Measurements from ENCODE around the gene ZNF197. TPM values are rescaled to one million over a fixed set of nuclear protein-coding genes. Genes with fewer than 3 reads are reported as not detected.

The ZNF197 gene
- total RNA-seq, 1 donor from 2014 or later, result 47.4 TPM

GRCh38 chr3:44649709-44650108 lies 24.9 kb downstream of the ZNF197 start:
- peaks cover 45% of the 10 kb centered on the region for H3K36me3 Mint-ChIP-seq (ENCODE audit: low read depth)
- peaks cover 21% of the 10 kb centered on the region for H3K4me1 Mint-ChIP-seq
- no peak for TF ChIP-seq CTCF (conservative IDR thresholded peaks at IDR 0.05)
- DNase-seq (ENCODE audit: low read depth, low spot score), result no peak
- peak overlapping the region; percentile 68 for H3K4me3 Mint-ChIP-seq
- H3K27me3 Mint-ChIP-seq (ENCODE audit: low read depth), result no peaks in the 10 kb centered on the region
- H3K9me3 Mint-ChIP-seq, result peaks cover 2% of the 10 kb centered on the region
- no peak overlapping the region for H3K27ac Mint-ChIP-seq (ENCODE audit: unreplicated experiment)

GRCh38 chr3:44654039-44654438 lies 29.2 kb downstream of the ZNF197 start:
- Mint-ChIP-seq H3K36me3 (ENCODE audit: low read depth) (peaks cover 63% of the 10 kb centered on the region), H3K27ac (ENCODE audit: unreplicated experiment) (no peak overlapping the region), H3K27me3 (ENCODE audit: low read depth) (no peaks in the 10 kb centered on the region), H3K9me3 (peaks cover 6% of the 10 kb centered on the region), H3K4me3 (no peak overlapping the region), H3K4me1 (peaks cover 9% of the 10 kb centered on the region)
- DNase-seq (ENCODE audit: low read depth, low spot score), result no peak
- TF ChIP-seq CTCF (conservative IDR thresholded peaks at IDR 0.05), result no peak

- H3K4me3 Mint-ChIP-seq, result no peak overlapping the region
- no peak for TF ChIP-seq CTCF (conservative IDR thresholded peaks at IDR 0.05)
- no peaks in the 10 kb centered on the region for H3K4me1 Mint-ChIP-seq
- DNase-seq (ENCODE audit: low read depth, low spot score), result no peak
- H3K36me3 Mint-ChIP-seq (ENCODE audit: low read depth), result peaks cover 79% of the 10 kb centered on the region
- no peaks in the 10 kb centered on the region for H3K27me3 Mint-ChIP-seq (ENCODE audit: low read depth)
- peaks cover 6% of the 10 kb centered on the region for H3K9me3 Mint-ChIP-seq
- no peak overlapping the region for H3K27ac Mint-ChIP-seq (ENCODE audit: unreplicated experiment)
Observed at GRCh38 chr3:44659015-44659414, 34.2 kb downstream of the ZNF197 start.

- no peak overlapping the region for H3K27ac Mint-ChIP-seq (ENCODE audit: unreplicated experiment)
- TF ChIP-seq CTCF (conservative IDR thresholded peaks at IDR 0.05), result no peak
- H3K4me3 Mint-ChIP-seq, result no peak overlapping the region
- peaks cover 6% of the 10 kb centered on the region for H3K9me3 Mint-ChIP-seq
- H3K36me3 Mint-ChIP-seq (ENCODE audit: low read depth), result peaks cover 78% of the 10 kb centered on the region
- H3K4me1 Mint-ChIP-seq, result no peaks in the 10 kb centered on the region
- H3K27me3 Mint-ChIP-seq (ENCODE audit: low read depth), result no peaks in the 10 kb centered on the region
- DNase-seq (ENCODE audit: low read depth, low spot score), result no peak
Observed at GRCh38 chr3:44659434-44659833, 34.6 kb downstream of the ZNF197 start.

- Mint-ChIP-seq H3K9me3 (peaks cover 14% of the 10 kb centered on the region), H3K36me3 (ENCODE audit: low read depth) (peaks cover 82% of the 10 kb centered on the region), H3K27me3 (ENCODE audit: low read depth) (no peaks in the 10 kb centered on the region), H3K4me1 (no peaks in the 10 kb centered on the region), H3K4me3 (no peak overlapping the region), H3K27ac (ENCODE audit: unreplicated experiment) (no peak overlapping the region)
- DNase-seq (ENCODE audit: low read depth, low spot score), result no peak
- peak; percentile 52 for TF ChIP-seq CTCF (conservative IDR thresholded peaks at IDR 0.05)
Observed at GRCh38 chr3:44661189-44661588, 36.4 kb downstream of the ZNF197 start.

- H3K4me1 Mint-ChIP-seq, result peaks cover 5% of the 10 kb centered on the region
- DNase-seq (ENCODE audit: low read depth, low spot score), result no peak
- H3K27me3 Mint-ChIP-seq (ENCODE audit: low read depth), result no peaks in the 10 kb centered on the region
- H3K27ac Mint-ChIP-seq (ENCODE audit: unreplicated experiment), result no peak overlapping the region
- H3K4me3 Mint-ChIP-seq, result no peak overlapping the region
- peaks cover 45% of the 10 kb centered on the region for H3K36me3 Mint-ChIP-seq (ENCODE audit: low read depth)
- peaks cover 8% of the 10 kb centered on the region for H3K9me3 Mint-ChIP-seq
- no peak for TF ChIP-seq CTCF (conservative IDR thresholded peaks at IDR 0.05)
Observed at GRCh38 chr3:44665173-44665572, 40.3 kb downstream of the ZNF197 start.
